ENCODE data around the gene XPR1.

The XPR1 gene

DNA sequence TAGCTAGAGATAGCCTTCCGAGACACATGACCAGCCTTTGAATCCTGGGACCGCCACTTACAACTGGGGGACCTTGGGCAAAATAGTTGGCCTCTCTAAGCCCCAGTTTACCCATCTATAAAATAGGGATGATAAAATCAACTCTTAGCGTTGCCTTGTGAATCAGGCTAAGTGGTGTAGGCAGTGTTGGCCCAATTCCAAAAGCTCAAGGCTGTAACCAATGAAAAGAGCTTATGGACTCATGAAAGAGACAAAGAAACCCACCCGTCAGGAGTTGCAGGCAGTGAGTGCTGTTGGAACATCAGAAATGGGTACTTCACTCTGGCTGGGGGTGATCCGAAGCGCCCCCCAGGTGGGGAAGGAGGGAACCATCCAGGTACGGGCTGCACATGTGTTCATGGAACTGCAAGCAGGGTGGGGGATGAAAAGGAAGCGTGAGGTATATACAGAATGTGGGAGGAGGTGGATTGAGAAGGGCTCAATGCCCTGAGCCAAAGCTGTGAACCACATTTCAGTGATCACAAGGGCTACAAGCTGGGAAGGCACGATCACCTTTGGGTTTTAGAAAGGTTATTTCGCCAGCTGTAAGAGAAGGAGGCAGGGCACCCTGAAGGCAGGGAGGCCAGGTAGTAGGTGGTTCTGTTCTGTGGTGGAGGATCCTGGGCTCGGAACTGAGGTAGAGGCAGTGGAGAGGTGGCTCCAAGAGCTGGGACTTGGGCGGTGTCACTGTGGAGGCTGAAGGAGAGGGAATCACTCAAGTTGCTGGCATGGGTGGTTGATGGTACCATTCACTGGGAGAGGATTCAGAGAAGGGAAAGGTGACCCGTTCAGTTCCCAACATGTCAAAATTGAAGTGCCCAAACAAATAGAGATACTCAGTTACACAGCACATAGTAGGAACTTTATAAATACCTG lies 269.5 kb downstream of the XPR1 start:
- DNase-seq = no peak

DNA sequence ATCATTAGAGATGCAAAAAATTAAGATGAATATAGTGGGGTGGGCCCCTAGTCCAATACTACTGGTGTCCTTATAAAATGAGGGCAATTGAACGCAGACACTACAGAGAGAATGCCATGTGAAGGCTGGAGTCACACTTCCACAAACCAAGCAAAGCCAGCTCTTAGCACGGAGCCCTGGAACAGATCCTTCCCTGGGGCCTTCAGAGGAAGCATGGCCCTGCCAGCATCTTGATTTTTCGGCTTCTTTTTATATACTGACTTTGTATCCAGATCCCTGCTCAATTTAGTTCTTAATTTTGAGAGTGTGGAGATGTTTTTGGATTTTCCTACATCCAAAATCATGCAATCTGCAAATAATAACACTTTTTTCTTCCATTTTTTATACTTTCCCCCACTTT lies 270.7 kb downstream of the XPR1 start:
- DNase-seq = no peak

DNA sequence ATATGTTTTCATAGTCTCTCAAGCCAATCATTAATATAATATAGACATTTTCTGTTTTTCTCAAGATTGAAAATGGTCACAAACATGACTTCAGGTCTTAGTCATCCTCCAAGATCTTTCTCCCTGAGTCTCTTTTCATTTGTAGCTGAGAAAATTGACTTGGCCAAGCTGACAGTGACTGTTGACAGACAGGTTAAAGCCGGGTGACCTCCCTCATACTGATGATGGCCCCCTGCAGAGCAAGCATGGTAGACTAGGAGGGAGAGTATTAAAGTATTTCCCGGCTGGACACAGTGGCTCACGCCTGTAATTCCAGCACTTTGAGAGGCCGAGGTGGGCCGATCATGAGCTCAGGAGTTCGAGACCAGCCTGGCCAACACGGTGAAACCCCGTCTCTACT lies 274.1 kb downstream of the XPR1 start:
- DNase-seq = no peak

DNA sequence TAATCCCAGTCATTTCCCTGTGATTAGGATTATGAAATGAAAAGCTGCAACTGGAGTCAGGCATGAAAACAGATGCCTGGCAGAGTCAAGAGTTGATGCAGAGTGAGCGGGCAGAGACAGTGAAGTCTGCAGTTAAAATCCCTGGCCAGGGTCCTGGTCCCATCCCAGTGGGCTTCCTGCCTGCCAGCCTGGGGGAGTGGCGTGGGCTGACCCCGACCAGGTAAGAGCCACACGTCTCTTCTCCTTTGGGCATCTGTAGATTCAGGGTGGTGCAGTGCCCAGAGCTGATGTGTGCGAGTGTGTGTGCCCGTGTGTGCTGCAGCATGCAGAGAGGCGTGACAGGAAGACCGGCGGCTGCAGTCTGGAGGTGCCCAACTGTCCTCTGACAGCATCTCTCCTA lies 274.7 kb downstream of the XPR1 start:
- DNase-seq = no peak

DNA sequence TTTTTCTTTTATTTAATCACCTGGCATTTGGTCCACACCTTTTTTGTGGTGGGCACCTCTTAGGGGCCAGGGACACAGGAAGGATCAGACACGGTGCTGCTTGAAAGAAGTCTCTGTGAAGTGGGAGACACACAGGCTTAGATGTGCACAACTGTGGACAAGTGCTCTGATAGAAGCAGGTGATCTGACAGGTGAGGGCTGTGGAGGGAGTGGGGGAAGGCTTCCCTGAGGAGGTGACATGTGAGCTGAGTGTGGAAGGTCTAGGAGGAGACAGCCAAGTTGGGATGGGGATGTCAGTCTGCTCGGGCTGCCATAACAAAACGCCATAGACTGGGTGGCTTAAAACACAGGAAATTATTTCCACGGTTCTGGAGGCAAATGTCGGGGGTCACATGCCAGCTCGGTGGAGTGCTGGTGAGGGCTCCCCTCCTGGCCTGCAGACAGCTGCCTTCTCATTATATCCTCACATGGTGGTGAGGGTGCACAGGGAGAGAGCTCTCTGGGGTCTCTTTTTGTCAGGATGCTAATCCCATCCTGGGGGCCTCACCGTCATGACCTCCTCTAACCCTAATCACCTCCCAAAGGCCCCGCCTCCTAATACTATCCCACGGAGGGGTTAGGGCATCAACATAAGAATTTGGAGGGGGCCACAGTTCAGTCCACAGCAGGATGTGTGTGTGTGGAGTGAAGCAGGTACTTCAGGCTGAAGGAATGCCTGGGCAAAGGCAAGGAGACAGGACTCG lies 275.7 kb downstream of the XPR1 start:
- DNase-seq = no peak

DNA sequence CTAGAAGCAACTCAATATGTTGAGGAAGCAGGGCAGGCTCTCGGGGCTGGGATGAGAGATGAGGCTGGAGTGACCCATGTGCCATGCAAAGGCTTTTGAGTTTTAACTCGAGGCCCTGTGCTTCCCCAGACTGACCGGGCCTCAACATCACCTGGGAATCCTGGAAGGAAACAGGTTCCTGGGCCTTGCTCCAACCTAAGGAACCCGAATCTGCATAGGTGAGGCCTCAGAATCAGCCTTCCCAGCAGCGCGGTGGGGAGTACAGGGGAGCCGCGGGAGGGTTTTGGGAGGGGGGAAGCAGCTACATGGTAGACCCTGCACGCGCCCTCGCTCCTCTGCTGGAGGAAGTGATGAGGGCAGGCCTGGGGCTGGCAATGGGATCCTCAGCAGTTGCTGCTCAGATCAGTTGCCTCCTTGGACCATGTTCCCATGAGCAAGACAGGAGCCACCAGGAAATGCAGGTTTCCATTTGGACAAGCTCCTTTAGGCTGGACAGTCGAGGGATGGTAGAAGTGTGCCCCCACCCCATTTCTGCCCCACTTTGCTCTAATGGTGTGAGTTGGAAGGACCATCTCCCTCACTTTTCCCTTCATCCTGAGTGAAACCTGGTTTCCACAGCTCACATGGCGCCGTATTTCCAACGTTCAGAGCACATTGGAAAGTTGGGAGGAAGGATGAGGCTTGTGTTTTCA lies 276.4 kb downstream of the XPR1 start:
- no peak for DNase-seq

DNA sequence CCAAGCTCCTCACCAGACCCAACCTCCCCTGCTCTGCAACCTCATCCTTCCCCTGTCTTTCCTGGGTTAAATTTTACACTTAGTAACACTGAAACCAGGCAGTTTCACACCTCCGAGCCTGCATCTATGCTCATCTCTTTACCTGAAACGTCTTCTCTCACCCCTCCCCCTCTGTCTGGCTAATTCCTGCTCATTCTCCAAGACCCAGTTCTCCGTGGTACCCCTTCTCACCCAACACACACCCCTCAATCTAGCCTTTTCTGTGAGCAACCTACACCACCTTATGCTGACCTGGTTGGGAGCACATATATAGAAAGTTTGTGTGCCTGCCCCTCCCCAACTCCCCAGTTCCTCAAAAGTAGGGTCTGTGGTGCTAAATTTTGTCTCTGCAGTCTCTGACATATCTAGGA lies 277.2 kb downstream of the XPR1 start:
- no peak for DNase-seq

DNA sequence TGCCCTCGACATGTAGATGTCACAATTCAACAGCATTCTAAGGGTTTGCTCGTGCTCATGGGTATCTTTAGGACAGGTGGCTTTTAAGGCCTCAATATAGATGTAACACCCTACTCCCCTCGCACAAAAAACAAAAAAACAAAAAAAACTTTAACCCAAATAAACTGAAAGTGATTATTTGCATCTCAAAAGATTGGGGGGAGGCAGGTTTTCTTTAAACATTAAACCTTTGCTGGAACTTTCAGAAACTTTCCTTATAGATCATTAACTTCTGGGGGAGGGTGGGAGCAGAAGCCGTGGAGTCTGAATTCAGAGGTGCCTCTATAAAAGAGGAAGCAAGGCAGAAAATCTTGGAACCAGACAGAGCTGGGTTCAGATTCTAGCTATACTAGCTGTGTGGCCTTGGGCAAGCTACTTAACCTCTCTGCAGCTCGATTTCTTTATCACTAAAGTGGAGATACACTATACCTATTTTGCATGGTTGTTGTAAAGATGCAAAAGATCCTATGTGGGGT lies 277.7 kb downstream of the XPR1 start:
- no peak for DNase-seq

DNA sequence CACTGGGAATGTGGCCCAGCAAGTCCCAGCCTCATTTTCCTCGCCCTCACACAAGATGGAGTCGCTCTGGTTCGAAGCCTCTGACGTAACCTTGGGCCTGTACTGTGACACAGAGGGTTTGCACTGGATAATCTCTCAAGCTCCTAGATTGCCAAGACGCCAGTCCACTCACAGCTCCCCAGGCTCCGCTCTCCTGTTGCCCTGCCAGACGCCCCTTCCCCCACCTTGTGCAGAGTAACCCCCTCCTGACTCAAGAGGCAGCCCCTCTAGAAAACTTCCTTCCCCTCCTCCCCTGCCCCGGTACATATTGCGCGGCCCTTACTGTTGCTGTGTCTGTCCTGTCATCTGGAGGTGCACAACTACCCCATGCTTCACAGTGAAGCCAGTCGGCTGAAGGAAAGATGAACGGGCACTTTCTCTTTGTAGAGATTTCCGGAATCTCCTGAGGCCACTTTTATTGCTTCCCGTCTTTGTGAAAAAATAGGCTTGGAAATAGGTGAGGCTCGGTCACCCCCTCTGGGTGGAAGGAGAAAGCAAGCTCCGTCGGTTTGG lies 279.9 kb downstream of the XPR1 start:
- DNase-seq = no peak

DNA sequence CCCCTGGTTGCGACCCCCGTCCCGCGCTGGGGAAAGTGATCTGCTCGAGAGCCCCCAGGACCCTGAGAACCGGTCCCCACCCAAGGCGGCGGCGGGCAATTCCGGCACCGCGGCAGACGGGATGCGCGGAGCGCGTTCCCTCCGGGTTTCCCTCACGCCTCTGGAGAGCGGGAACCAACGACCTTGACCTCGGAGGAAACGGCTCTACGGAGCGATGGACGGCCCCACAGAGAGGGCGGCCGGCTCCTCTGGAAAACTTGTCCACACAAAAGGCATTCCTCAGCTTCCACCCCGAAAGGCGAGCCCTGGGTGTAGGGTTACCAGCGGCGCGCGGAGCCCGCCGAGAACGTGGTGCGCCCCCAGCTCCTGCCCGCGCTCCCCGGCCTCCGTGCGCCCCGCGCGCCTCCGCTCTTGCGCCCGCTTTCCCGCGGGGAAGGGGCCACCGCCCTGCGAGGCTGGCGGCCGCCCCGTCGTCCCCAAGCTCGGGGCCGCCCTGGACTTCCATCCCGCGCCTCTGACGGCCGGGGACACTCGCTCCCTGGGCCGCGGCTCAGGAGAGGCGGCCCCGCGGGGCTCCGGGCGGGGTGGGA lies 280.5 kb downstream of the XPR1 start:
- no peak for DNase-seq

DNA sequence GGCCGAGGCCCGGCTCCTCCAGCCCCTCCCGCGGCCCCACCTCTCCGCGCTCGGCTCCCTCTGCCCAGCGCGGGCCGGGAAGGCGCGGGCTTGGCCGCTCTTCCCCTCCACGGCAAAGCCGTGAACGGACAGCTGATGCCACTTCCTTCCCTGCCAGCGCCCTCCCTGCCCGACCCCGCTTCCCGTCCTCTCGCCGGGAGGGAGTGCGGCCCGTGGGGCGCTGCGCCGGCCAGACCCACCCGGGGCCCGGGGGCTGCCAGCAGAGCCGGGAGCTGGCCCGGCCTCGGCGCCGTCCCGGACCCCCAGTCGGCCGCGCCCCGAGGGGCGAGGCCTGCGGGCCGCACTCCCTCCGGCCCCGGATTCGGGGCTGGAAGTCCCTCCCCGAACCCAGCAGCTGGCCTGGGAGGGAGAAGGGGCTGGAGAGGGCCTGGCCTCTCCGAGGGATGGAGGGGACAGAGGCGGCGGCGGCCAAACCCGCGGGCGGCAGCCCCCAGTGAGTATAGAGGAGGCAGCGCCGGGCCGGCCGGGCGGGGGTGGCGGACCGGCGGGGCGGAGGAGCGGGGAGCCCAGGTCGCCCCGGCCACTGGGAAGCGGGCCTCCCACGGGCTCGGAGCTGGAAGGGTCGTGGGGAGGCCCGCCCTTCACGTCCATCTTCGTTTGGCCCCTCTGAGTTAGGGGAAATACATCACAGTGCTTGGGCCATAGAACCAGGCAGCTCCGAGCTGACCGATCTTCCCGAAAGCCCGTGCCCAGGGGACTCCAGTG lies 281.2 kb downstream of the XPR1 start, which contains the start of gene KIAA1614:
Gene KIAA1614, plus strand, starts transcription at position 97 of the 765 bp plus-strand sequence. Its CDS starts 347 bp downstream, at position 444.
- DNase-seq = no peak

DNA sequence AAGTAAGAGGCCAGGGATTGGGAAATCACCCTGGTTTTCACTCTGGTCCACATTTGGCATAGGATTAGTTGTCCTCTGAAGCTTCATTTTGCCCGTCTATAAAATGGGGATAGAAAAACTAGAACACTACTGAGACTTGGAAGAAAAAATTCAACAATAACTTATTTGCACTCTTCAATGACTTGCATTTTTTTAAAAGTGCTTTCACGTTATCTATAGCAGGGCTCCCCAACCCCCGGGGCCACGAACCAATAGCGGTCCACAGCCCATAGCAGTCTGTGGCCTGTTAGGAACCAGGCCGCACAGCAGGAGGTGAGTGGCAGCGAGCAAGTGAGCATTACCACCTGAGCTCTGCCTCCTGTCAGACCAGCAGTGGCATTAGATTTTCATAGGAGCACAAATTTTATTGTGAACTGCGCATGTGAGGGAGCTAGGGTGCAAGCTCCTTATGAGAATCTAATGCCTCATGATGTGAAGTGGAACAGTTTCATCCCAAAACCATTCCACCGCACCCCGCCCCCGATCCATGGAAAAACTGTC lies 283.7 kb downstream of the XPR1 start:
- DNase-seq = no peak

DNA sequence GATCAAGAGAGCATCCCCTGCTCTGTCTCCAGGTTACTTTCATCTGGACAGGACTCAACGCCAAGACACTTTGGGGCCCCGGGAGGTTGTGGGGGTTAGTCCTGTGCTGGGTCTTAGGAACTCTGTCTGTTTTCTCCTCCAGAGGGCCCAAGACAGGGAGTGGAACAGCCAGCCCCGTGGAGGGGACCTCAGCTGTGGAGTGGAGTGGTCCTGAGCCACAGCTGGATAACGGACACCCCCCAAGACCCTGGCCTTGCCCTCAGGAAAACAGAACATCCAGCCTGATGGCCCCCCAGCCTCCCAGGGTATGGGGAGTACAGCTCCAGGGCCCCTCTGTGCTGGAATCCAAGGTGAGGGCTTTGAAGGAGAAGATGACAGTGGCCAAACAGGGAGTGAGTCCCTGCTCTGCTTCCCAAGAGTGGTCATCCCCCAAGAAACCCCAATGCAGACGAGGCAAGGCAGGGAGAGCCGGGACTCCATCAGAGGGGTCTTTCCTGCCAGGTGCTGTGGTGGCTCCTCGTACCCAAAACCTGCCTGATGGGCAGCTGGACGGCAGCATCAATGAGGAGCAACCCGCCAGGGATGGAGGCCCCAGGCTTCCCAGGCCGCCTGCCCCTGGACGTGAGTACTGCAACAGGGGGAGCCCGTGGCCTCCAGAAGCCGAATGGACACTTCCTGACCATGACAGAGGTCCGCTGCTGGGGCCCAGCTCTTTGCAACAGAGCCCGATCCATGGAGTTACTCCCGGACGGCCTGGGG lies 284.4 kb downstream of the XPR1 start:
- no peak for DNase-seq

DNA sequence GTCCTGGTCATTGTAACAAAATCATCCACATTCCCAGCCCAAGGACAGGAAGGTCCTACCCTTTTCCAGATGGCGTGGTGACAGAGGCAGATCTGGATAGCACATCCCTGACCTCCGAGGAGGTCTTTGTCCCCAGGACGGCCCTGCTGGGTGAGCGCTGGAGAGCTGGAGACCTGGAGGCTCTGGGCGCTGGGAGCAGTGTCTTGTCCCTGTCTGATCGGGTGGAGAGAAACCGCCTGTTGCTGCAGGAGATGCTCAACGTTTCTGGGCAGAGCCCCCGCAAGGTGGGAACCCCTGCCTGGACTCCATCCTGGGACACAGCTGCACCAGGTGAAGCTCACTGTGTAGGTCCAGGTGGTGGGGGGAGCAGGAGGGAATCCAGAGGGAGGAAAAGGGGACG lies 284.9 kb downstream of the XPR1 start:
- DNase-seq = no peak

DNA sequence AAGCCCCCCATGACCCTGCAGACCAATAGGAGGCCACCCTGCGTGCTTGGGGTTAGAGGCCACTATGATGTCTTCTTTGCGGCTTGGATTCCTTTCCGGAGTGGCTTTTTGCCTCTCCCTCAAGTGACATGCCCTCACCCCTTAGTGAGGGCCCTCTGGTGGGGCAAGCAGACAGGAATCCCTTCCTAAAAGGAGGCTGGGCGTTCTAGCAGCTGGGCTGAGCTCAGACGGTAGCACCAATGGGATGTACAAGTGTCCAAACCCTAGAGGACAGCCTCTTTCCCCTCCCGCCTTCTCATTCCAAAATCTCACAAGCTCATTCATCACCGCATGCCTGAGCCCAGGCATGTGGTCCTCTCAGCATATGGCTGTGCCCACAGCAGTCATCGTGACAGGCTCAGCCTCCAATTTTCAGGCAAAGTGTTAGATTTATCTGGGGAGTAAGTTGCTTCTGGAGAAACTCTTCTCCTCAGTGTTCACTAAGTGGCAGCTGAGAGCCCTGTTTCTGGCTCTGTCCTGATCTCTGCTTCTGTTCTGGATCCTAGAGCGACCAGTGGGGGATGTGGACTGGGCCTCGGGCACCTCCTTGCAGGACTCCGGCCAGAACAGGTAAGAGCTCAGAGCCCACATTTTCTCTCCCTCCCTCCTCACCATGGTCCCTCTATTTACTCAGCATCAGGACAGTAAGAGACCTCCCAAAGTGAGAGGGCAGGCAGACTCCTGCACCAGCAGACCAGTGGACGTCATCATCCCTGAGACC lies 285.7 kb downstream of the XPR1 start:
- no peak for DNase-seq

DNA sequence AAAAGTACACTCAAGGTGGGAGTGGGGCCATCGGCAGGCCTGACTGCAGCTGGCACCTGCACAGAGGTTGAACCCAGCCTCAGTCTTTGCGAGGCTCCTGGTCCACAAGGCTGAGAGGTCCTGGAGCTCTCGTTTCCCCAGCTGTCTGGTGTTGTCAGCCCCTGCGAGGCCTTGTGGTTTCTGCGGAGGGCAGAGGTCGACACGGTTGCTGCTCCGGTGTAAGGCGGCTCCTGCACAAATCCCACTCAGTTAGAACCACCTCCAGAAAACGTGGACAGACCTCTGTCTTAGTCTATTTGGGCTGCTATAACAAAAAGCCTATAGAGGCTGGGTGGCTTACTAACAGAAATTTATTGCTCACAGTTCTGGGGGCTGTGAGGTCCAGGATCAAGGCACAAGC lies 286.7 kb downstream of the XPR1 start:
- DNase-seq = no peak

DNA sequence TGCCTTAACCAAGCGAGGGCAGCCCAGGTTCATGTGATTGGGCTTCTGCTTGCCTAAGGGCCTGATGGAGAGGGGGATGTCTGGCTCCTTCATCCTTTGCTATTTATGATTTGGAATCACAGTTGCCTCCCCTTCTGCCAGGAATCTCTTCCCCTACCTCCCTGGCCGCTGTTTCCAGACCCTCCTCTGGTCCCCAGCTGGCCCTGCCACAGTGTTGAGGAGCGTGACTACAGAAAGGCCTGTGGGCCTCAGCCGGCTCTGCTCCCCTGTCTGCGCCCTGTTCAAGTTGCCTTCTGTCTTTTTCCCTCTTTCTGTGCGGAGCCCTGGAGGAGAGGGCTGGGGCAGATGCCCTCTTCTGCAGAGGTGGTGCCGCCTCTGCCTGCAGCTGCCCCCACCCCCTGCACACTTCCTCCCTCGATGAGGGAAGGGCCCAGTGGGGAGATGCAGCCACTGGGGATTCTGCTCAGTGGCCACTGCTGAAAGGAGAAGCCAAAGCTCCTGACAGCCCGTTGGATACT lies 287.4 kb downstream of the XPR1 start:
- no peak for DNase-seq

DNA sequence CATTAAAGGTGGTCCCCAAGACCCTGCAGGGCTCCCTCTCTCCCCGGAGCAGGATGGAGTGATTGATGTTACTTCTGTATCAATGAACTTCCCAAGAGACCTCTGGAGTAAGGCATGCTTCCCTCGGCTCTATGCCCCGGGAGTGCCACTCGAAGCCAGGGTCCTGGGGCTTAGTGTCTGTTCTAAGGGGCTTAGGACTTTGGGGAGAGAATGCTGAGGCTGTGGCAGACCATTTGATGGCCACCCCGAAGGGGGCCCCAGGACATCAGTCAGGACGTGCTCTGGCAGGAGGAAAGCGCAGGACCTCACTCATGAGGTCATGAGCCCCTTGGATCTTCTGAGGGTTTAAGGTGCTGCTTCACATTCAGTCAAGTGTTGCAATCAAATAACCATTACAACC lies 288.4 kb downstream of the XPR1 start:
- no peak for DNase-seq

DNA sequence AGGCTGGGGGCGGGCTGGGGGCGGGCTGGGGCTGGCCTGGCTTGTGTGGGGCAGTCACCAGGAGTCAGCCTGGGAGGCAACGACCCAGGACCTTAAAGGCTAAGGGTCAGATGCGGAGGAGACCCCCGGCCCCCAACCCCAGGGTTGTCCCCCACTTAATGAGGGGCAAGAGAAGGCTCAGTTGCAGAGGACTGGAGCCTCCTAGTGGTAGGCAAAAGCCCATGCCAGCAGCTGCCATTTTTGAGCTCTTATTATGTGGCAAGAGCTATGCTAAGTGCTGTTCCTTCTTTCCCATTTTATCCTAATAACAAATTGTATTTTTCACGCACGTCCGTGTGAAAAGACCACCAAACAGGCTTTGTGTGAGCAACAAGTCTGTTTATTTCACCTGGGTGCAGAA lies 288.9 kb downstream of the XPR1 start:
- DNase-seq = no peak

DNA sequence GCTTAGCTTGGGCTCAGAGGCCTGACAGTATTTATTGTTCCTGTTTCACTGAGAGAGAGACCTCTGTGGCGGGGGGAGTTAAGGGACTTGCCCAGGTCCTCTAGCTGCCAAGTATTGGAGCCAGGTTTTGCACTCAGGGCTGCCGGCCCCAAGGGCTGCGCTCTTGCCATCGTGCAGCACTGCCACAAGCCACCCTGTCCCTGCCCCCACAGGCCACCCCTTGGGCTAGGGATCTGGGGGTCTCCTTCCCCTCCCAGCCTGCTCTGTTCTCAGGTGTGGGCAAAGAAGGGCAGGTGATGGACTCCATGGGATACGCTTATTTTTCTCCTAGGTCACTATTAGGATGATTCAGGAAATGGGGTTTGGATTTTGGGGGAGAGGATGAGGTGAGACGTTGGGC lies 289.6 kb downstream of the XPR1 start:
- no peak for DNase-seq

Measured in activated T-cell treated with anti-CD3 and anti-CD28 coated beads for 4 hours (primary cell).